Measurements from ENCODE around the gene BTRC.

GRCh38 chr10:101565936-101566332 lies 212.0 kb downstream of the BTRC start:
- TF ChIP-seq, protein P1, sequence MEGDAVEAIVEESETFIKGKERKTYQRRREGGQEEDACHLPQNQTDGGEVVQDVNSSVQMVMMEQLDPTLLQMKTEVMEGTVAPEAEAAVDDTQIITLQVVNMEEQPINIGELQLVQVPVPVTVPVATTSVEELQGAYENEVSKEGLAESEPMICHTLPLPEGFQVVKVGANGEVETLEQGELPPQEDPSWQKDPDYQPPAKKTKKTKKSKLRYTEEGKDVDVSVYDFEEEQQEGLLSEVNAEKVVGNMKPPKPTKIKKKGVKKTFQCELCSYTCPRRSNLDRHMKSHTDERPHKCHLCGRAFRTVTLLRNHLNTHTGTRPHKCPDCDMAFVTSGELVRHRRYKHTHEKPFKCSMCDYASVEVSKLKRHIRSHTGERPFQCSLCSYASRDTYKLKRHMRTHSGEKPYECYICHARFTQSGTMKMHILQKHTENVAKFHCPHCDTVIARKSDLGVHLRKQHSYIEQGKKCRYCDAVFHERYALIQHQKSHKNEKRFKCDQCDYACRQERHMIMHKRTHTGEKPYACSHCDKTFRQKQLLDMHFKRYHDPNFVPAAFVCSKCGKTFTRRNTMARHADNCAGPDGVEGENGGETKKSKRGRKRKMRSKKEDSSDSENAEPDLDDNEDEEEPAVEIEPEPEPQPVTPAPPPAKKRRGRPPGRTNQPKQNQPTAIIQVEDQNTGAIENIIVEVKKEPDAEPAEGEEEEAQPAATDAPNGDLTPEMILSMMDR (IDR thresholded peaks at IDR 0.05; ENCODE audit: insufficient read depth, low read length) = no peak
- no peak for TF ChIP-seq GABPA (IDR thresholded peaks at IDR 0.05; ENCODE audit: low read depth)

Data from HL-60 (cell line).